ENCODE data around the gene IRAK1. TPM values are rescaled to one million over a fixed set of nuclear protein-coding genes. Genes with fewer than 3 reads are reported as not detected.

Gene IRAK1
- total and polyA plus RNA-seq, 8 donors = 52.2 to 172 (median 65.4) TPM

DNA sequence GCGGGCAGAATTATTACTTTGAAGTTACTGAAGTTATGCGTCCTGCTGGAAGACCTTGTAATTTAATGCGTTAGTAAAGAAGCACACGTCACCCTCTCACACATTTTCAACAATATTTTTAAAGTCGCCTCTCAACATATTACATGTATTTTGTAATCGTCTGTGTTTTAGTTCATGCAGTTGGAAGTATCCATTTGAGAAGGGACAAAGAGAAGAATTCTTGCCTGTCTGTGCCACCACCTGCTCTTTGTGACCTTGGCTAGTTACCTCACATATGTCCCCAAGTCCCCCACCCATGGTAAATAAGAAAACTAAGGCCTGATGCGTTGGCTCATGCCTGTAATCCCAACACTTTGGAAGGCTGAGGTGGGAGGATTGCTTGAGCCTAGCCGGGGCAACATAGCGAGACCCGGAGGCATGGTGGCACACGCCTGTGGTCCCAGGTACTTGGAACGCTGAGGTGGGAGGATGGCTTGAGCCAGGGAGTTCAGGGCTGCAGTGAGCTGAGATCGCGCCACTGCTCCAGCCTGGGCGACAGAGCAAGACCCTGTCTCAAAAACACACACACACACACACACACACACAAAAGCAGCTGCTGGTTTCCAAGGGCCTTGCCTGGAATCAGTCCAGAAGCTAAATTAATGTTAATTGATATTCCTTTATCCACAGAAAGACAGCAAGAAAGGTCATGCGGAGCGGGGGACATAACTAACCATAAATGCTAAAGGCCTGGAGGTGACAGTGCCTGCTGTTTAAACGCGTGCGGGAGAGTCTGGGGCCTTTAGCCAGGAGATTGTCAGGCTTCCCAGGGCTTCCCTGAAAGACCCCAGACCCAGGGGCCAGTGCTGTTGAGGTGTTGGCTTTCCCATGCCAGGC is 46.3 kb downstream of the IRAK1 start:
- Histone ChIP-seq H3K36me3 (no peaks in the 10 kb centered on the region), H3K4me3 (peak overlapping the region; percentile 31 to 72), H3K4me1 (peaks cover 9 to 31% of the 10 kb centered on the region in 2 donors), H3K27ac (peak overlapping the region; percentile 98 to 99), H3K9me3 (no peaks in the 10 kb centered on the region), H3K27me3 (no peaks in the 10 kb centered on the region)
- TF ChIP-seq CTCF (IDR thresholded peaks at IDR 0.05) = no peak
- intact Hi-C loops (cut with DNase I) = no loop called here
- no peak for ATAC-seq
- DNase-seq = peak in 2 of 4 donors; percentile 28 to 34

- H3K36me3 ChIP-seq = no peaks in the 10 kb centered on the region
- peaks cover 11 to 39% of the 10 kb centered on the region in 2 donors for H3K4me1 ChIP-seq
- H3K4me3 ChIP-seq = peak within 1 kb of the TSS; percentile 72 to 88
- TF ChIP-seq CTCF (IDR thresholded peaks at IDR 0.05) = no peak
- ATAC-seq (peak; percentile 64), DNase-seq (peak; percentile 87 to 92 (median 90))
- intact Hi-C loops (cut with DNase I) = no loop called here
- no peaks in the 10 kb centered on the region for H3K27me3 ChIP-seq
- H3K27ac ChIP-seq = peak within 1 kb of the TSS; percentile 98 to 99
- H3K9me3 ChIP-seq = no peaks in the 10 kb centered on the region
These were observed 47.2 kb downstream of the IRAK1 start, which contains the start of gene TMEM187 for GRCh38 chrX:153972368-153973126. TMEM187 (plus strand) TSS chrX:153972754; CDS start chrX:153982063, 9,309 bp downstream.

DNA sequence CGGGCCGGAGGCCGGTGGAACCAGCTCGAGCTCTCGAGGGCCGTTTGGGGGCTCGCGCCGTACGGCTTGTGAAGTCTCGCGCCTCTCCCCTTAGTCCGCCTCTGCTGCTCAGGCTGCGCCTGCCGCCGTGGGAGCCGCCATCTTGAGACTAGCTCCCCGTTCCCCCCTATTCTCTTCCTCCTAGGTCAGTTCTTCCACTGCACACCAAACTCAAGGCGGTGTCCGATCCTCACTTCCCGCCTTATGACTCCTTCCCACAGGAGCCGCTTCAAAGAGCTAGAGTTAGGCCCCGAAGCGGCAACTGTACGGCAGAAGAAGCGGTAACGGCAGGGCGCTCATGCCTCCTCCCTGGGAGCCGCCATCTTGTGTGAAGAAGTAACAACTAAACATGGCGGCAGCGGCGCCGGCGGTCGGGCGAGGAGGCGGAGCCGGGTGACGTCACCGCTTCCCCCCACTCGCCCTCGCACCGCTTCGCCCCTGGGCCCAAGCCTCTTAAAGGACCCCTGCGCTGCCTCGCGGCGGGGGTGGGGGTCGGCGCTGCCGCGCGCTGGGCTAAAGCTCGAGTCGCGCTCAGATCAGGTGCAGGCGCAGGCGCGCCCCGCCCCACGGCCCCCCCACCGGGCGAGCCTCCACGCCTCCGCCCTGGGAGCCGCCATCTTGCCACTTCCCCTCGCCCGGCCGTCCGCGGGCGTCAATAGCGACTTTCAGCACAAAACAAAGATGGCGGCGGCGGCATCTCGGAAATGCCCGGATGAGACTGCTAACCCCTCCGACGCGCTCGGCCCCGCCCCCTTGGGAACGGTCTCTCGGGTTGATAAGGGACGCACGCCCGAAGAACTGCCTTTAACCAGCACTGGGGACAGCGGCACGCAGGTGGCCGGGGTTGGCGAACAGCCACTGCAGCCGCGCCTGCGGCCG is 48.0 kb downstream of the IRAK1 start, which contains the start of gene HCFC1:
Gene HCFC1 (minus strand): TSS at position 369 of the 918 bp plus-strand sequence. CDS start 978 bp downstream, outside the sequence.
- Histone ChIP-seq H3K4me3 (peak within 1 kb of the TSS; percentile 72 to 88), H3K4me1 (peaks cover 12 to 48% of the 10 kb centered on the region in 2 donors), H3K27ac (peak within 1 kb of the TSS; percentile 98 to 99), H3K9me3 (no peaks in the 10 kb centered on the region), H3K36me3 (no peaks in the 10 kb centered on the region), H3K27me3 (no peaks in the 10 kb centered on the region)
- ATAC-seq (peak; percentile 73), DNase-seq (peak; percentile 93 to 96 (median 94))
- intact Hi-C loops (cut with DNase I) = no loop called here
- TF ChIP-seq CTCF (IDR thresholded peaks at IDR 0.05) = no peak

DNA sequence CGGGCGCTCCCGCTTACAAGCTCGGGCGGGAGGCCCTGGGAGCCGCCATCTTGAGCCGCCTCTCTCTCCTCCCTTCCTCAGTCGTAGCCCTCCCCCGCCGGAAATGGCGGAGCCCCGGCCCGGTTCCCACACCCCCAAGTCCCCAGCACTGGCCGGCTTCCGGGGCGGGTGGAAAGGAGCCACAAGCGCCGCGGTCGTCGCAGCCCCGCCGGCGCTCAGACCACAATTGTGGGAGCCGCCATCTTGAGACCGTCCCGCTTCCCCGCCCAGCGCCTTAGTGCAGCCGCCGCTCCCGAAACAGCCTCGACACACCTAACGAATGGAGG is 48.6 kb downstream of the IRAK1 start:
- H3K27ac ChIP-seq = peak overlapping the region; percentile 98 to 99
- no peaks in the 10 kb centered on the region for H3K27me3 ChIP-seq
- no peaks in the 10 kb centered on the region for H3K9me3 ChIP-seq
- ATAC-seq (peak; percentile 81), DNase-seq (peak; percentile 87 to 95 (median 91))
- H3K4me3 ChIP-seq = peak overlapping the region; percentile 72 to 88
- intact Hi-C loops (cut with DNase I) = no loop called here
- no peak for TF ChIP-seq CTCF (IDR thresholded peaks at IDR 0.05)
- H3K36me3 ChIP-seq = no peaks in the 10 kb centered on the region
- peaks cover 12 to 54% of the 10 kb centered on the region in 2 donors for H3K4me1 ChIP-seq
